ENCODE results near the gene MEIKIN.

DNA sequence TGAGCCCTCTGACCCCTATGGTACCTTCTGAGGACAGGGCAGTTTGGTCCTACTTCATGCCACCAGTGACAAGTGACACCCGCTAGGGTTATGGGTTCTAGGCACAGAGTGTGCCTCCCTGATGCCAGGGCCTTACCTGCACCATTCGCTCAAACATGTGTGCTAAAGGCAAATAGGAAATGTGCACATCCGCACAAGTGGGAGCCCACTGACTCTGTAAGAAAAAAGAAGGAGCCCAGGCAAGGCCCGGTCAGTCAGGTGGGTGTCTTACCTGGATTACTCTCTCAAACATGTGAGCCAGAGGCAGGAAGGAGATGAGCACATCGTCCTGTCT is 29.1 kb upstream of the MEIKIN start:
- TF ChIP-seq, protein P1, sequence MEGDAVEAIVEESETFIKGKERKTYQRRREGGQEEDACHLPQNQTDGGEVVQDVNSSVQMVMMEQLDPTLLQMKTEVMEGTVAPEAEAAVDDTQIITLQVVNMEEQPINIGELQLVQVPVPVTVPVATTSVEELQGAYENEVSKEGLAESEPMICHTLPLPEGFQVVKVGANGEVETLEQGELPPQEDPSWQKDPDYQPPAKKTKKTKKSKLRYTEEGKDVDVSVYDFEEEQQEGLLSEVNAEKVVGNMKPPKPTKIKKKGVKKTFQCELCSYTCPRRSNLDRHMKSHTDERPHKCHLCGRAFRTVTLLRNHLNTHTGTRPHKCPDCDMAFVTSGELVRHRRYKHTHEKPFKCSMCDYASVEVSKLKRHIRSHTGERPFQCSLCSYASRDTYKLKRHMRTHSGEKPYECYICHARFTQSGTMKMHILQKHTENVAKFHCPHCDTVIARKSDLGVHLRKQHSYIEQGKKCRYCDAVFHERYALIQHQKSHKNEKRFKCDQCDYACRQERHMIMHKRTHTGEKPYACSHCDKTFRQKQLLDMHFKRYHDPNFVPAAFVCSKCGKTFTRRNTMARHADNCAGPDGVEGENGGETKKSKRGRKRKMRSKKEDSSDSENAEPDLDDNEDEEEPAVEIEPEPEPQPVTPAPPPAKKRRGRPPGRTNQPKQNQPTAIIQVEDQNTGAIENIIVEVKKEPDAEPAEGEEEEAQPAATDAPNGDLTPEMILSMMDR (conservative IDR thresholded peaks at IDR 0.05): no peak
- TF ChIP-seq EZH2 (IDR thresholded peaks at IDR 0.05; ENCODE audit: low read depth): no peak

Measured in PC-9 (cell line).